VCaP (cell line): ENCODE measurements around the gene ZNF207.

Experiments
- H3K27ac ChIP-seq: fragments of 450-650 bp; 2 replicates; pipeline ENCODE4 v1.5.1; 2017
- TF ChIP-seq, protein P1 (sequence below): fragments of 450-650 bp; conservative IDR thresholded peaks from 2 replicates; pipeline ENCODE4 v1.5.1; 2017; ENCODE audit warnings: mild to moderate bottlenecking, moderate library complexity

The ZNF207 gene

DNA sequence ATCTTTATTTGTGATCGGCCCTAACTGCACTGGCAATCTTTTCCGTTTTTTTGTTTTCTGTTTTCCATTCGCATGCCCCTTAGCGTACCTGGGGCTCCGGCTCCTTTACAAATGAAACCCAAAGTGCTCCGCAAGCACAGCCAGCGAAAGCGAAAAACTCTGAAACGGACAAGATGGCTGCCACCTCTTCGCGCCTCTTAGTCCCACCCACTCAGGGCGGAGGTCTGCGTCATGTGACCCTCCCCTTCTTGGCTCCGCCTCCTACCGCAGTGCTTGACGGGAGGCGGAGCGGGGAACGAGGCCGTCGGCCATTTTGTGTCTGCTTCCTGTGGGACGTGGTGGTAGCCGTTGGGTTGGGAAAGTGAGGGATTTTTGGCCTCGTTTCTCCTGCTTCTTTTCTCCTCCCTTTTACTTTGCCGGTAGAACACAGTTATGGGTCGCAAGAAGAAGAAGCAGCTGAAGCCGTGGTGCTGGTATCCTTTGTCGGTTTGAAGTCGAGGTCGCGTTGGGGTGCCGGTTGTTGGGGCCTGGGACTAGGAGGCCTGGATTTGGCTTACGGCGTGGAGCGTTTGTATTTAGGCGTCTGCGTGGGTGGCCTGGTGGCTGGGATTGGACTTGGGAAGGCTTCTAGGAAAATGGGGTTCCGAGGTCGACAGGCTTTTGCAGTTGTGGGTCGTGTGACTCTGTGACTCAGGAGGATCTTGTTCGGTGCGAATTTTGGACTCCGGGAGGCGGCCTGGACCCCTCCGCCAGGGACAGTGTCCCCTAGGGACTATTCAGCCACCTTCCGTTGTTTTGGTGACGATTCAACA is at the start of gene ZNF207:
TSS of gene ZNF207 (plus strand) at position 304 of the 812 bp plus-strand sequence. CDS start at position 433, 129 bp downstream.
- peak within 1 kb of the TSS; percentile 99 for H3K27ac ChIP-seq

DNA sequence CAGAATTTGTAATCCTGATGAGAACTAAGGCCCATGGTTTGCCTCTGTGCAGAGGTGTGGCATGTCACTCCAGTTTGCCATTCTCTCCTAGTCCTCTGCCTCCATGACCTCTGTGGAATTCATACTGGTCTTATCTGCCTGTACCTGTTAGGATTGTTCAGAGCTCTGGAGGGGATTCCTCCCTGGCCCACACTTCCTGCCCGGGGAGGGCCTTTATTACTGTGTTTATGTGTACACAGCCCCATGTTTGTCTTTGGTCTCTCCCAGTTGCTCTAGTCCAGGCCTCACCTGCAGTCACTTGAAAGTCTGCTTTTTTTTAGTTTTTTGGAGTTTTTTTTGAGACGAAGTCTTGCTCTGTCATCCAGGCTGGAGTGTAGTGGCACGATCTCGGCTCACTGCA is 47.9 kb upstream of the ZNF207 start:
- no peak overlapping the region; the same call in 1 of the 2 replicates for H3K27ac ChIP-seq
- TF ChIP-seq, protein P1, sequence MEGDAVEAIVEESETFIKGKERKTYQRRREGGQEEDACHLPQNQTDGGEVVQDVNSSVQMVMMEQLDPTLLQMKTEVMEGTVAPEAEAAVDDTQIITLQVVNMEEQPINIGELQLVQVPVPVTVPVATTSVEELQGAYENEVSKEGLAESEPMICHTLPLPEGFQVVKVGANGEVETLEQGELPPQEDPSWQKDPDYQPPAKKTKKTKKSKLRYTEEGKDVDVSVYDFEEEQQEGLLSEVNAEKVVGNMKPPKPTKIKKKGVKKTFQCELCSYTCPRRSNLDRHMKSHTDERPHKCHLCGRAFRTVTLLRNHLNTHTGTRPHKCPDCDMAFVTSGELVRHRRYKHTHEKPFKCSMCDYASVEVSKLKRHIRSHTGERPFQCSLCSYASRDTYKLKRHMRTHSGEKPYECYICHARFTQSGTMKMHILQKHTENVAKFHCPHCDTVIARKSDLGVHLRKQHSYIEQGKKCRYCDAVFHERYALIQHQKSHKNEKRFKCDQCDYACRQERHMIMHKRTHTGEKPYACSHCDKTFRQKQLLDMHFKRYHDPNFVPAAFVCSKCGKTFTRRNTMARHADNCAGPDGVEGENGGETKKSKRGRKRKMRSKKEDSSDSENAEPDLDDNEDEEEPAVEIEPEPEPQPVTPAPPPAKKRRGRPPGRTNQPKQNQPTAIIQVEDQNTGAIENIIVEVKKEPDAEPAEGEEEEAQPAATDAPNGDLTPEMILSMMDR: no peak

More for the DNA sequence above, at the start of gene ZNF207:
- TF ChIP-seq, protein P1: no peak

DNA sequence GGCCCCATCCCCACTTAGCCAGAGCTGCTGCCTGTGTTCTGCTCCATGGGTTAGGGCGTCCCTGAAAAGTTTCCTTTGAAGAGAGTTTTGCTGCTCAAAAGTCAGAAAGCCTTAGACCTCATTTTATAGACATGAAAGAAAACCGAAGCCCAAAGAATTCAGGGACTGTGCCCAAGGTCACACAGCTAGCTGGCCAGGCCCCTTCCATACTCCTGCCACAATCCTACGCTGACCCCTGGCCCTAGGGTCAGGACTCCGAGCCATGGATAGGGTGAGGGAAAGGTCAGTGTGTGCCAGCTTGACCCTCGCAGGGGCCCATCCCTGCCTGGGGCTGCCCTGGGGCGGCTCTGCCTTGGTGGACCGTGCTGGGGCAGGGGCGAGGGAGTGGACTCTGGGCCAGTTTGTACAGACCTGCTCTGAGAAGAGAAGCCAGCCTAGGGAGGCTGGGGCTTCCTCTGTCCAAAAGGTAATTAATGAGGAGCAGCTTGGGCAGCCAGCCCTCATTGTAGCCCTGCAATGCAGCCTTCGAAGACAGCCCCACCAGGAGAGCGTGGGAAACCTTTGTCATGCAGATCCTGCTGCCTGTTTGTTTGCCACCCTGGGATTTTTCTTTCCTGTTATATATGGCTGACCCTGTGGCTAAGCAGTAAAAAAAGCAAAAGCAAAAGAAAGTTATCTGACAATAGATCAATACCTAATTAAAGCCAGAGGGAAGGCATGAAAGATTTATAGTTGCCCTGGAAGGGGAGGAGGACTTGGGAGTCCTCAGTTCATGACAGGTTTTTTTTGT is 46.9 kb upstream of the ZNF207 start:
- H3K27ac ChIP-seq: peak overlapping the region; percentile 41; the same call in 1 of the 2 replicates
- TF ChIP-seq, protein P1: no peak

DNA sequence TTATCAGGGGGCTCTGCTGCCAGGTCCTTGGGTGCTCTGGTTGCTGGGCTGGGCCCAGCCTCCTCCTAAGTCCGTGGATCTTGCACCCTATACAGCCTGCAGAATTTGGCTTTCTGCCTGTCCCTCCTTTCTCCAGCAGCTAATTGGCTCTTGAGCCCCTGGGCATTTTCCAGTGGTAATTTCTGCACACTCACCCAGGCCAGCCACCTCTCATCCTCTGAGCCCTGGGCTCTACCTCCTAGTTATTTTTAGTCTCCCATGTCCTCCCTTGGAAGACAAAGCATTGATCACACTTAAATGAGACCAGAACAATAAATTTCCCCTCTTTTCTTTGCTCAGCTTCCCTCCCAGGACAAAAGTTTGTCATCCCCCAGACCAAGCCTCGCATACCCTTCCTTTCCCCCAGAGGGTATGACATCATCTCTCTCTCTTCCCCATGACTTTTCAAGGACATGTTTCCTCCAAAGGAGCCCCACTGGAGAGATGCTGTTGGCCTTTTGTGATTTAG is 46.1 kb upstream of the ZNF207 start:
- TF ChIP-seq, protein P1: no peak
- H3K27ac ChIP-seq: peak overlapping the region; percentile 41; the same call in 1 of the 2 replicates

DNA sequence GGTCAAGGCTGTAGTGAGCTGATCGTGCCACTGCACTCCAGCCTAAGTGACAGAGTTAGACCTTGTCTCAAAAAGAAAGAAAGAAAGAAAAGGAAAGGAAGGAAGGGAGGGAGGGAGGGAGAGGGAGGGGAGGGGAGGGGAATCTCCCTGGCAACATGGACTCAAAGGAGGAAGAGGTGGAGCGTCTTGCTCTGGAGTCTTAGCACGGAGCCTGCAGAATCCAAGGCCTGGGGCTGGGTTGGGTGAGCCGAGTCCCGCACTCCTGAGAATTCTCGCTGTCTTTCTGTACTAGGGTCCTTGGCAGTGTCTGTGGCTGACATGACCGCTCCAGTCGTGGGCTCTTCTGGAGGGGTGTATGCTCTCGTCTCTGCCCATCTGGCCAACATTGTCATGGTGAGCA is 44.9 kb upstream of the ZNF207 start:
- no peak overlapping the region for H3K27ac ChIP-seq
- TF ChIP-seq, protein P1: no peak

DNA sequence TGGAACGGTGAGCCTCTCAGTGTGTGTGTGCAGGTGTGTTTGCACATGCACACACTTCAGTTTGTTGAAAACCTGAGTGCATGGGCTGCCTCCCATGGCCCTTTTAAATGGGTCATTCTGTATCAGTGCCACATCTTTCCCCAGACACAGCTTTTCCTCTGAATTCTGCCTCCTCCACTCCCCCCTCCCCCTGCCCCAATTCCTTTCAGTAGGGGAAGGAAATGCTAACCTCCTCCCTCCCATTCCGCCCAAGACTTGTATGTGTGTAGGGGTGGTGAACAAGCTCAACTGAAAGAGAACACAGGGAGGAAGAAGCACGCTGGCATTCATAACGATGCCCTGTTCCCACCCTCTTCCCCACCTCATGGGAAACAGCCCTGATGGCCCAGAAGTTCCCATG is 42.3 kb upstream of the ZNF207 start:
- no peak overlapping the region for H3K27ac ChIP-seq
- TF ChIP-seq, protein P1: no peak

DNA sequence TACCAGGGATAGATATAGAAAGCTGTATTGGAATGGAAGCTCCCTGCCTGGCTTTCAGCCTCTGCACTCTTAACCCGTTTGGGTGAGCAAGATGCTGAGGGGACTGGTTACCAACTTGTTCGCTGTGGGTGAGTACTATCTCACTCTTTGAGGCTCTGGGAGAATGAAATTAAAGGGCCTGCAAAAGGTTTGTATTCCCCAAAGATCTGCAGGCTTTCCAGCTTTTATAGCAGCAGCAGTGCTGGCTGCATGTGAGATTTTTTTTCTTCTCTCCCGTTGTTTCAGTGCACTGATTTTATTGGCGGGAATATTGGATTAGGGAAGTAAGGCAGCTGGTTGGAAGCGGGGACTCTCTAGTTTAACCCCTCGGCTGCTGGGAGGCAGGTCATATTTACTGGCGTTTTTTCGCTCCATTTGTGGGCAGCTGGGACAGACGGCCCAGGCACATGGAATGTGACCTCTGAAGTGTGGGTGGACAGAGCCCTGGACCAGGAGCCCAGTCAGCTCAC is 38.9 kb upstream of the ZNF207 start:
- TF ChIP-seq, protein P1: no peak
- H3K27ac ChIP-seq: 0 out of 2 replicates have a peak overlapping the region, but pooled peaks have one; percentile 7
